Liver (tissue), 9 donors: ENCODE data around the gene EIF2B5. TPM values are rescaled to one million over a fixed set of nuclear protein-coding genes. Genes with fewer than 3 reads are reported as not detected.
A peak's percentile ranks its signal among the peaks of the same experiment; 100 is the strongest.

Experiments
- DNase-seq: peaks from one replicate; pipeline ENCODE4 v3.0.0-alpha.2; 2017; ENCODE audit warnings: low spot score
- H3K27ac ChIP-seq, 2 donors: one replicate each; pipeline ENCODE4 v1.7.0; 2013; ENCODE audit warnings: inconsistent platforms in 2 of 2, low read length in 2 of 2, control low read depth in 1 of 2, low read depth in 1 of 2, mild to moderate bottlenecking in 1 of 2
- H3K27me3 ChIP-seq, 4 donors: one replicate each; pipeline versions ENCODE4 v1.6.1 to v1.7.0; 2013; ENCODE audit warnings: low read length in 3 of 4, inconsistent platforms in 1 of 4, mild to moderate bottlenecking in 1 of 4, moderate library complexity in 1 of 4; ENCODE audit not compliant: control insufficient read depth in 4 of 4, insufficient read depth in 4 of 4
- H3K36me3 ChIP-seq, 4 donors: one replicate each; pipeline versions ENCODE4 v1.6.1 to v1.7.0; 2013; ENCODE audit warnings: low read length in 3 of 4, mild to moderate bottlenecking in 3 of 4, low read depth in 1 of 4, moderate library complexity in 1 of 4; ENCODE audit not compliant: control insufficient read depth in 4 of 4, insufficient read depth in 3 of 4
- H3K4me1 ChIP-seq, 4 donors: one replicate each; pipeline versions ENCODE4 v1.6.1 to v1.7.0; 2013; ENCODE audit warnings: low read length in 3 of 4, mild to moderate bottlenecking in 3 of 4, moderate library complexity in 1 of 4; ENCODE audit not compliant: control insufficient read depth in 4 of 4, insufficient read depth in 4 of 4
- H3K4me3 ChIP-seq, 3 donors: one replicate each; pipeline versions ENCODE4 v1.6.1 to v1.7.0; 2013; ENCODE audit warnings: low read length in 3 of 3, control low read depth in 1 of 3, low read depth in 1 of 3, mild to moderate bottlenecking in 1 of 3
- H3K9ac ChIP-seq, 2 donors: one replicate each; pipeline ENCODE4 v1.7.0; 2013; ENCODE audit warnings: low read length in 2 of 2, mild to moderate bottlenecking in 2 of 2, moderate library complexity in 2 of 2, control low read depth in 1 of 2, low read depth in 1 of 2
- H3K9me3 ChIP-seq, 4 donors: one replicate each; pipeline versions ENCODE4 v1.6.1 to v1.7.0; 2013; ENCODE audit warnings: low read length in 3 of 4; ENCODE audit not compliant: control insufficient read depth in 4 of 4
- EGR1 ChIP-seq, 2 donors: IDR thresholded peaks; 2 replicates each; pipeline ENCODE4 v1.6.1; 2016 to 2018; ENCODE audit warnings: antibody characterized with exemption in 2 of 2, low read depth in 2 of 2
- FOXA1 ChIP-seq: IDR thresholded peaks from 2 replicates; pipeline ENCODE4 v1.6.1; 2016; ENCODE audit warnings: antibody characterized with exemption
- FOXA2 ChIP-seq: IDR thresholded peaks from 2 replicates; pipeline ENCODE4 v1.6.1; 2016; ENCODE audit warnings: antibody characterized with exemption
- HNF4A ChIP-seq, 2 donors: conservative IDR thresholded peaks; 2 replicates each; pipeline ENCODE4 v1.6.1; 2016; ENCODE audit warnings: antibody characterized with exemption in 2 of 2, mild to moderate bottlenecking in 2 of 2
- HNF4G ChIP-seq: IDR thresholded peaks from 2 replicates; pipeline ENCODE4 v1.6.1; 2016; ENCODE audit warnings: antibody characterized with exemption
- JUND ChIP-seq, 2 donors: IDR thresholded peaks; 2 replicates each; pipeline ENCODE4 v1.6.1; 2016; ENCODE audit warnings: antibody characterized with exemption in 2 of 2
- RAD21 ChIP-seq, 2 donors: IDR thresholded peaks; 2 replicates each; pipeline ENCODE4 v1.6.1; 2016; ENCODE audit warnings: antibody characterized with exemption in 2 of 2, mild to moderate bottlenecking in 2 of 2
- RXRA ChIP-seq, 2 donors: IDR thresholded peaks; 2 replicates each; pipeline ENCODE4 v1.6.1; 2017 to 2018; ENCODE audit warnings: antibody characterized with exemption in 2 of 2, mild to moderate bottlenecking in 1 of 2
- SP1 ChIP-seq: IDR thresholded peaks from 2 replicates; pipeline ENCODE4 v1.6.1; 2018; ENCODE audit warnings: antibody characterized with exemption, mild to moderate bottlenecking
- TAF1 ChIP-seq: conservative IDR thresholded peaks from 2 replicates; pipeline ENCODE4 v1.6.1; 2016; ENCODE audit warnings: antibody characterized with exemption, mild to moderate bottlenecking
- YY1 ChIP-seq: IDR thresholded peaks from 2 replicates; pipeline ENCODE4 v1.6.1; 2016; ENCODE audit warnings: antibody characterized with exemption, mild to moderate bottlenecking
- WGBS: extraction: QIAGEN DNeasy Blood & Tissue Kit; methylation state at CpG from one replicate; pipeline ENCODE4 v1.1.7; 2013; 5-methylcytosine and 5-hydroxymethylcytosine counted together
- polyA plus RNA-seq, 2 donors: library from polyadenylated mRNA; stranded (reverse) in 1 of 2; unstranded in 1 of 2; fragments of 200-250 nt in 1 of 2; fragments of >200 nt in 1 of 2; fragmentation: Nextera tagmentation in 1 of 2; extraction: Ambion mirVana in 1 of 2; gene quantifications; one replicate each; pipeline versions ENCODE4 v1.2.1 to v1.2.3, GENCODE V29; 2013 to 2015
- total RNA-seq, 2 donors: library from RNA; depleted of rRNA; stranded (reverse); fragments of >200 nt; gene quantifications; one replicate each; pipeline ENCODE4 v1.2.3, GENCODE V29; 2014
- TF ChIP-seq, protein P1 (sequence below): fragments of 150-350 bp; IDR thresholded peaks from 2 replicates; pipeline ENCODE4 v1.5.1; 2017; ENCODE audit warnings: improper control_type of control experiment, low read depth, low read length; ENCODE audit not compliant: missing input control
- TF ChIP-seq, protein P2 (sequence below): IDR thresholded peaks from 2 replicates; pipeline ENCODE4 v1.6.1; 2016; ENCODE audit warnings: antibody characterized with exemption
- TF ChIP-seq, protein P3 (sequence below): IDR thresholded peaks from 2 replicates; pipeline ENCODE4 v1.6.1; 2016; ENCODE audit warnings: antibody characterized with exemption
- TF ChIP-seq, protein P4 (sequence below): IDR thresholded peaks from 2 replicates; pipeline ENCODE4 v1.6.1; 2016; ENCODE audit warnings: antibody characterized with exemption, mild to moderate bottlenecking
- TF ChIP-seq, protein P5 (sequence below): IDR thresholded peaks from 2 replicates; pipeline ENCODE4 v1.6.1; 2016; ENCODE audit warnings: antibody characterized with exemption
- donor health status: healthy.
- donor health status: healthy.
- donor health status: healthy.
- donor health status: healthy.
- donor health status: healthy.

The EIF2B5 gene
- total and polyA plus RNA-seq, 4 donors: 19.0 to 34.3 (median 24.4) TPM

DNA sequence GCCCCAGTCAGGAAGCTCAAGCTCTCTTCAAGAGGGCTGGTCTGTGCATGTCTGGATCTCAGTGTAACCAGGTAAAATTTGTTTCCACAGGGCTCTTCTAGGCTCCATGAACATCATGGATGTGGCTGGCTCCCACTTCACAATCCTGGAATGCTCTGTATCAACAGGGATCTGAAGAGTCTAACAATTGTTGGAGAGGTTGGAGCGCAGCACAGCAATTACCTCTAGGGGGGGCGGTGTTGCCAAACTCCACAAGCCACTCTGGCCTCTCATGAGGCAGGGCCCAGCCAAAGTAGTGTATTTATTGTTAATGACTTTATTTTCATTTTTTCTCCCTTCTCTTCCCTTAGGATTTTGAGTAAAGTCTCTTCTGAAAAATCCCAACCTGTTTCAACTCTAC, 6.1 kb upstream of the EIF2B5 start:
- Histone ChIP-seq H3K27me3 (no peaks in the 10 kb centered on the region), H3K4me3 (no peak overlapping the region), H3K36me3 (no peaks in the 10 kb centered on the region), H3K9me3 (no peaks in the 10 kb centered on the region), H3K4me1 (peaks cover 0 to 5% (median 3%) of the 10 kb centered on the region in 4 donors), H3K27ac (no peak overlapping the region), H3K9ac (no peak overlapping the region)
- DNase-seq: no peak
- WGBS: 52% methylated on average over 2 of the region's 2 CpGs
- peak; percentile 50 to 53 for TF ChIP-seq RAD21 (IDR thresholded peaks at IDR 0.05)
- TF ChIP-seq, protein P1, sequence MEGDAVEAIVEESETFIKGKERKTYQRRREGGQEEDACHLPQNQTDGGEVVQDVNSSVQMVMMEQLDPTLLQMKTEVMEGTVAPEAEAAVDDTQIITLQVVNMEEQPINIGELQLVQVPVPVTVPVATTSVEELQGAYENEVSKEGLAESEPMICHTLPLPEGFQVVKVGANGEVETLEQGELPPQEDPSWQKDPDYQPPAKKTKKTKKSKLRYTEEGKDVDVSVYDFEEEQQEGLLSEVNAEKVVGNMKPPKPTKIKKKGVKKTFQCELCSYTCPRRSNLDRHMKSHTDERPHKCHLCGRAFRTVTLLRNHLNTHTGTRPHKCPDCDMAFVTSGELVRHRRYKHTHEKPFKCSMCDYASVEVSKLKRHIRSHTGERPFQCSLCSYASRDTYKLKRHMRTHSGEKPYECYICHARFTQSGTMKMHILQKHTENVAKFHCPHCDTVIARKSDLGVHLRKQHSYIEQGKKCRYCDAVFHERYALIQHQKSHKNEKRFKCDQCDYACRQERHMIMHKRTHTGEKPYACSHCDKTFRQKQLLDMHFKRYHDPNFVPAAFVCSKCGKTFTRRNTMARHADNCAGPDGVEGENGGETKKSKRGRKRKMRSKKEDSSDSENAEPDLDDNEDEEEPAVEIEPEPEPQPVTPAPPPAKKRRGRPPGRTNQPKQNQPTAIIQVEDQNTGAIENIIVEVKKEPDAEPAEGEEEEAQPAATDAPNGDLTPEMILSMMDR: peak; percentile 27
- TF ChIP-seq, protein P2, sequence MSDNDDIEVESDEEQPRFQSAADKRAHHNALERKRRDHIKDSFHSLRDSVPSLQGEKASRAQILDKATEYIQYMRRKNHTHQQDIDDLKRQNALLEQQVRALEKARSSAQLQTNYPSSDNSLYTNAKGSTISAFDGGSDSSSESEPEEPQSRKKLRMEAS: no peak

DNA sequence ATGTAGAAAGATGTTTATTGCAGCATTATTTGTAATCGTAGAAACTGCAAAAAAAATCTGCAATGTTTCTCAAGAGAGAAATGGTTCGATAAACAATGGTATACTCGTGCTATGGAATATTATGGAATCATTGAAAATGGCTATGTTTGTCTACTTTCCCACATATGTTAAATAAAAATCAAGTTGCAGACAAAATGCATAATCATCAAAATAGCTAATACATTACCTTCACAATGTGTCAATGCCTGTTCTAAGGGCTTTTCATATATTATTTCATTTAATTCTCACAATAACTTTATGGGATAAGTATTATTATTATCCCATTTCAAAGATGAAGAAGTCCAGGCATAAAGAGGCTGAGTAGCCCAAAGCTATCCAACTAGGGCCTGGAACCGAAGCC, 2.2 kb upstream of the EIF2B5 start:
- Histone ChIP-seq H3K27me3 (no peaks in the 10 kb centered on the region), H3K4me3 (no peak overlapping the region), H3K27ac (no peak overlapping the region), H3K36me3 (peaks cover 0 to 4% (median 0%) of the 10 kb centered on the region in 4 donors), H3K4me1 (peaks cover 4 to 32% (median 21%) of the 10 kb centered on the region in 4 donors), H3K9me3 (no peaks in the 10 kb centered on the region), H3K9ac (no peak overlapping the region)
- WGBS: 96% methylated on average over 4 of the region's 4 CpGs
- TF ChIP-seq RXRA (IDR thresholded peaks at IDR 0.05) (no peak), FOXA2 (no peak), RAD21 (IDR thresholded peaks at IDR 0.05) (no peak), EGR1 (IDR thresholded peaks at IDR 0.05; ENCODE audit: low read depth in 2 of 2) (no peak), SP1 (no peak), FOXA1 (no peak), JUND (IDR thresholded peaks at IDR 0.05) (no peak), YY1 (no peak), TAF1 (no peak), HNF4A (conservative IDR thresholded peaks at IDR 0.05) (no peak), HNF4G (no peak)
- TF ChIP-seq, protein P3, sequence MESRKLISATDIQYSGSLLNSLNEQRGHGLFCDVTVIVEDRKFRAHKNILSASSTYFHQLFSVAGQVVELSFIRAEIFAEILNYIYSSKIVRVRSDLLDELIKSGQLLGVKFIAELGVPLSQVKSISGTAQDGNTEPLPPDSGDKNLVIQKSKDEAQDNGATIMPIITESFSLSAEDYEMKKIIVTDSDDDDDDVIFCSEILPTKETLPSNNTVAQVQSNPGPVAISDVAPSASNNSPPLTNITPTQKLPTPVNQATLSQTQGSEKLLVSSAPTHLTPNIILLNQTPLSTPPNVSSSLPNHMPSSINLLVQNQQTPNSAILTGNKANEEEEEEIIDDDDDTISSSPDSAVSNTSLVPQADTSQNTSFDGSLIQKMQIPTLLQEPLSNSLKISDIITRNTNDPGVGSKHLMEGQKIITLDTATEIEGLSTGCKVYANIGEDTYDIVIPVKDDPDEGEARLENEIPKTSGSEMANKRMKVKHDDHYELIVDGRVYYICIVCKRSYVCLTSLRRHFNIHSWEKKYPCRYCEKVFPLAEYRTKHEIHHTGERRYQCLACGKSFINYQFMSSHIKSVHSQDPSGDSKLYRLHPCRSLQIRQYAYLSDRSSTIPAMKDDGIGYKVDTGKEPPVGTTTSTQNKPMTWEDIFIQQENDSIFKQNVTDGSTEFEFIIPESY: no peak
- TF ChIP-seq, protein P4, sequence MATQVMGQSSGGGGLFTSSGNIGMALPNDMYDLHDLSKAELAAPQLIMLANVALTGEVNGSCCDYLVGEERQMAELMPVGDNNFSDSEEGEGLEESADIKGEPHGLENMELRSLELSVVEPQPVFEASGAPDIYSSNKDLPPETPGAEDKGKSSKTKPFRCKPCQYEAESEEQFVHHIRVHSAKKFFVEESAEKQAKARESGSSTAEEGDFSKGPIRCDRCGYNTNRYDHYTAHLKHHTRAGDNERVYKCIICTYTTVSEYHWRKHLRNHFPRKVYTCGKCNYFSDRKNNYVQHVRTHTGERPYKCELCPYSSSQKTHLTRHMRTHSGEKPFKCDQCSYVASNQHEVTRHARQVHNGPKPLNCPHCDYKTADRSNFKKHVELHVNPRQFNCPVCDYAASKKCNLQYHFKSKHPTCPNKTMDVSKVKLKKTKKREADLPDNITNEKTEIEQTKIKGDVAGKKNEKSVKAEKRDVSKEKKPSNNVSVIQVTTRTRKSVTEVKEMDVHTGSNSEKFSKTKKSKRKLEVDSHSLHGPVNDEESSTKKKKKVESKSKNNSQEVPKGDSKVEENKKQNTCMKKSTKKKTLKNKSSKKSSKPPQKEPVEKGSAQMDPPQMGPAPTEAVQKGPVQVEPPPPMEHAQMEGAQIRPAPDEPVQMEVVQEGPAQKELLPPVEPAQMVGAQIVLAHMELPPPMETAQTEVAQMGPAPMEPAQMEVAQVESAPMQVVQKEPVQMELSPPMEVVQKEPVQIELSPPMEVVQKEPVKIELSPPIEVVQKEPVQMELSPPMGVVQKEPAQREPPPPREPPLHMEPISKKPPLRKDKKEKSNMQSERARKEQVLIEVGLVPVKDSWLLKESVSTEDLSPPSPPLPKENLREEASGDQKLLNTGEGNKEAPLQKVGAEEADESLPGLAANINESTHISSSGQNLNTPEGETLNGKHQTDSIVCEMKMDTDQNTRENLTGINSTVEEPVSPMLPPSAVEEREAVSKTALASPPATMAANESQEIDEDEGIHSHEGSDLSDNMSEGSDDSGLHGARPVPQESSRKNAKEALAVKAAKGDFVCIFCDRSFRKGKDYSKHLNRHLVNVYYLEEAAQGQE: no peak
- TF ChIP-seq, protein P5, sequence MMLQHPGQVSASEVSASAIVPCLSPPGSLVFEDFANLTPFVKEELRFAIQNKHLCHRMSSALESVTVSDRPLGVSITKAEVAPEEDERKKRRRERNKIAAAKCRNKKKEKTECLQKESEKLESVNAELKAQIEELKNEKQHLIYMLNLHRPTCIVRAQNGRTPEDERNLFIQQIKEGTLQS: no peak
- TF ChIP-seq, protein P1: no peak
- TF ChIP-seq, protein P2: no peak
- no peak for DNase-seq
